HG02610 (cell line): ENCODE results near the gene SCFD2.
"Not testable (repeated sequence)": the region's sequence is repeated elsewhere in the genome, so short reads cannot be mapped to it uniquely, and the experiment has no call there.

Experiments used
- ATAC-seq: cut with Tn5 transposase; IDR thresholded peaks from one replicate; pipeline ENCODE4 v1.9.1; 2021; ENCODE audit warnings: mild to moderate bottlenecking, moderate library complexity; ENCODE audit not compliant: unreplicated experiment

The SCFD2 gene

DNA sequence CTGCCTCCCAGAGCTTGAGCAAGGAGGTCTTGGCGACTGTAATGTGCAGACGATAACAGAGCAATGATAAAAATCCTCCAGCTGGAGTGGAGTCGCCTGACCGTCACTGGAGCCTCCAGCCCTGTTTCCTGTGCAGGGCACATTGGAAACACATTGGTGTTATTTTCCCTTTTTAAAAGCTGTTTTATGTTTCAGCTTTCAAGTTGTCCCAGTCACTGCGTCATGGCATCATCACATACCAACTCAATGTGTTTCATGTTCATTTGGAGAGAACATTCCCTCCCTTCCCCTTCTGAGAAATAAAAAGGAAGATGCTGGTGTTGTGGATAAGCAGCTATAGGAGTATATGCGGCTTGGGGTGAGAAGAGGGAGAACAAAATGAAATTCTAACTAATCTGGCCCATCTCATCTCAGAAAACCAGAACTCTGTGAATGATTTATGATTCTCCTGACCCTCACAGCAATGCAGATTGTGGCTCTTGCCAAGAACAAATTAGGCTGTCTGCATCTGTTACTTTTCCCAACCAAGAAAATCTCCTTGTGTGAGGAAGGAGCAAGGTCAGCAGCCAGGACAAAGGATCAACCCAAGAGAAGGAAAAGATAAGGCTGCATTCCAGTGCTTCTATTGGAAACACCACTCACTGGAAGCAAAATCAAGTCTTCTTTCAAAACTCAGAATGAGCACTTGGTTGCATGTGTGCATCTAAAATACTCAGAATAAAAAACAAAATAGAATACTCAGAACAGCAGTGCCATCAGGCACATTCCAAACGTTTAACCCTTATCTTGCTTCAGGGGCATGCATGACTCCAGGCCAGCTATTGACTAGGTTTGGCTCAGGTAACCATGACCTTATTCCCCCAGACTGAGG is 369.4 kb downstream of the SCFD2 start:
- no peak for ATAC-seq

DNA sequence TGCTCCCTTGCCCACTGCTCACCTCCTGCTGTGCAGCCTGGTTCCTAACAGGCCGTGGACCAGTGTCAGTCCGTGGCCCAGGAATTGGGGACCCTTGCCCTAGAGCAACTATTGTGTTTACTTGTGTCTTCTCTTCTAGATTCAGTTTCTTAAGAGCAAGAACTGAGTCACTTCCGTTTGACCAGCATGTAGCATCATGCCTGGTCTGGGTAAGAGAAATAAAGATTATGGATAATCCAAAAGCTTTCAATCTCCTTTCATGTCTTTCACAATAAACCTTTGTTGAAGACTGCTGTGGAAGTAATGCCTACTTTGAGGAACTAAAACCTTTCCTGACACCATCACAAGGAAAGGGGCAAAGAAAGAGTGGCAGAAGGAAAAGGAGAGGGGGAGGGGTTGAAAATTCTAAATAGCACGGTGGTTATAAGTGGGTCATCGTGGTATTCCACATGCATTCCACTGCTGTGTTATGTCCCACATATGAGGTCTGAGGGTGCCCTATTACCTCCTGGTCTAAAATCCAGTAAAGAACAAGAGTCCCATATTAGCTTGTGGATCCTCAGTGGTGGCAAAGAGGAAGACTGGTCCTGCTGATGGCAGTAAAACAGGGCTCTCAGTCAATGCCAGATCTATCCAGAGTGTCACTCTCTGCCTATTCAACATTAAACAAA is 370.4 kb downstream of the SCFD2 start:
- ATAC-seq: no peak

- ATAC-seq: no peak
These were observed 371.3 kb downstream of the SCFD2 start for GRCh38 chr4:52994567-52994966.

DNA sequence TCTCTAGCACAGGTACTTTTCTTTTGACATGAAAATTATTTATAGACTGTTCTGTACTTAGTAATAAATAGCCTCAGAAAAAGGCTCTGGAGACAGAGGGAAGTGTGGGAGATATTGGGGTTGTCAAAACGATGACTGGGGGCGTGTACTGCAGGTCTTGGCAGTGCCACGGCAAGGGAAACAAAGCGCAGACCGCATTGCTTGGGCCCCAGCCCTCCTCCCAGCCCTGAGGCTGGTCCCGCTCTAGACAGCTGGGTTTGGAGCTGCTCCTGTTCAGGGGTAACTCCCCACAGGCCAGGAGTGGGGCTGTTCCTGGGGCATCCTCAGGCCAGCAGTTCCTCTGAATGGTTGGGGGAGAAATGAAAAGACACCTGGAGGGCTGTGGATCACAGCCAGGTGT is 372.1 kb downstream of the SCFD2 start:
- ATAC-seq: no peak

DNA sequence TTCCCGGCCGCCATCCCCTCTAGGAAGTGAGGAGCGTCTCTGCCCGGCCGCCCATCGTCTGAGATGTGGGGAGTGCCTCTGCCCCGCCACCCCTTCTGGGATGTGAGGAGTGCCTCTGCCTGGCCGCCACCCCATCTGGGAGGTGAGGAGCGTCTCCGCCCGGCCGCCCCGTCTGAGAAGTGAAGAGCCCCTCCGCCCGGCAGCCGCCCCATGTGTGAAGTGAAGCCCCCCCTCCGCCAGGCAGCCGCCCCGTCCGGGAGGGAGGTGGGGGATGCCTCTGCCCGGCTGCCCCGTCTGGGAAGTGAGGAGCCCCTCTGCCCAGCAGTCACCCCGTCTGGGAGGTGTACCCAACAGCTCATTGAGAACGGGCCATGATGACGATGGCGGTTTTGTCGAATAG is 373.3 kb downstream of the SCFD2 start:
- ATAC-seq: not testable (repeated sequence)

DNA sequence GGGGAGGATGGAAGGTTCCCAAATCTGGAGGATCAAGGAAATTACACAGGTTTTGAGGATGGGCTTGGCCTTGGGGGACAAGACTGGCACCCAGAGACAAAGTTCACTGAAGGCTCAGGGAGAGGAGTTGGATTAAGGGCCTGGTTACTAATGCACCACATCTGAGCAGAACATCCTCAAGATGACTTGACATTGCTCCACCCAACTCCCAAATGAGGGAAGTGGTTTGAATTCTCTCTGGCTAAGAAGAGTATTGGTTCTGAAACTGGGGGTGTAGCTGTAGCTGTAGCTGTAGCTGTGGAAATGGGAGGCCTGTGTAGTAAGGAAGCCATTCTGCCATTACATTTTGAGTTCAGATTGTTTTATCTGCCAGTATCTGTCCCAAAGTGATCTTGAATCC is 374.4 kb downstream of the SCFD2 start:
- ATAC-seq: no peak

GRCh38 chr4:52990706-52991105 is 375.2 kb downstream of the SCFD2 start:
- ATAC-seq: no peak

DNA sequence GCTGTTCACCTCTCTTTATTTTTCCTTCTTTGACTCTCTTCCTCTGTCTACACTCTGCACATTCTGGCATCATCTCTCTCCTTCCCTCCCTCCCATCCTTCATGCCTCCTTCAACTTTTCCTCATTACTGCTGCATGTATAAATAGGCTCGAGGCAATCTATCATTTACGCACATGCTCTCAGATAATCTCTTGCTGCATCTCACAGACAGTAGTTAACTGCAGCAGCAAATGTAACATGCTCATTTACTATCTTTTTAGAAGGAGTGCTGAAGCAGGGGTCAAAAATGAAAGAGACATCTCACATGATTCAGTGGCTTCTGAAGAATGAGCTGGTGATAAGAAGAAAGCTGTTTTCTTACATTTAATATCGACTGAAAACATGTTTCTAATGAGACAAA is 376.0 kb downstream of the SCFD2 start:
- ATAC-seq: no peak

DNA sequence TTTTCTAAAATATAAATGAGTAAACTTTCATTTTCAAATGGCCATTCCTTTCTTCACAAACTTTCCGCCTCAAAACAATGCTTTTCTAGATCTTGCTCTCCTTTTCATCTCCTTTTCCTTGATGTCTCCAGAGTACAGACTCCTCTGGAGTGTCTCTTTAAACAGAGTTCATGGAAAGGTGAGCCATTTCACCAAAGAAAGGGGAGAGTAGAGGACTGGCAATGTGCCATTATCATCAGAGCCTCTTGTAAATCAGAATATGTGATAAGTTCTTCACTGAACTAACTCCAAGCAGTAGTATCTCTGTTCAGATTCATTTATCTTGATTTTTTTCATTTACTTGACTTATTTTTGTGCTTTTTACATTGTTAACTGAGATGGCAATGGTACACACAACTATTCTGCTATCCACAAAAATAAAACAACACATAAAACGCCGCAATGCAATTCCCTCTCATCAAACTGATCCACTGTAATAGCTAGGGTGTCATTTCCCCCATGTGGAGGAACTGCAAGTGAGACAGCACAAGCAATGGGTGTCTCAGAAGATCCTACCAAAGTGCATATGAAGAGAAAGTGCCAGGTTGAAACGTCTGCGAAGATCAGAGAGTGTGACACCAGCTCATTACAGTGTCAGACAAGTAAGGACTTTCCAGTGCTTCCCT is 378.3 kb downstream of the SCFD2 start:
- ATAC-seq: no peak

- ATAC-seq: no peak
These were observed 381.4 kb downstream of the SCFD2 start for GRCh38 chr4:52984462-52984881.

DNA sequence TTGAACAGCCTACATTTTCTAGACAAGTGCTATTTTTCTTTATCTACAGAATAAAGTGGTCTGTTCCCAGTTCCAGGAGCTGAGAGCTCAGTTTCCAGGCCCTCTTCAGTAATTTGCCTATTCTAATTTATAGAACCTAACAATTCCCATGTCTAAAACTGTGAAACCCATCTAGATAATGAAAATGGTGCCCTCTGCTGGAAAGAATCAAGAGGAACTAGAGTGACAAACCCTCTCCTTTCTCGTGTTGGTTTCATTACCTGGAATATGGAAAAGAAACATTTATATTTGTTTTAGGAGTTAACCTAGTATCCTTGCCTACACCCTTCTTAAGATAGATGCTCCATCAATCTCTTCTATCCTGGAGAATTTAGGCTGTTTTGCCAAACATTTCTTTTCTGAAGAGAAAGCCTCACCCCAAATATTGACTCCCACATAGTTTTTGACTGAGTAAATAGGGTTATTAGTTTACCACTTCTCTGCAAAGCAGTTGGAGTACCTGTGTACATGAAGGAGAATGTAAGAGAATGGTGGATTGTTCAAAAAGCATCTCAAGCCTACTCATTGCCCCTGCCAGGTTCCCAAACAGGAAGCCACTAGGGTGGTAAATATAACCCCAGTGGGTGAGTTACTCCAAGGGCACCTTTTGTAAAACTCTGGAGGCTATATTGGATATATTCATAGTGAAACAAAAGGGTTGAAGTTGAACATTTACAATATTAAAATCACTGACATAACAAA is 382.1 kb downstream of the SCFD2 start:
- ATAC-seq: peak; percentile 48

- no peak for ATAC-seq
These were observed 382.9 kb downstream of the SCFD2 start for GRCh38 chr4:52982946-52983340.

GRCh38 chr4:52982255-52982945 is 383.5 kb downstream of the SCFD2 start:
- ATAC-seq: no peak

- peak; percentile 30 for ATAC-seq
These were observed 385.9 kb downstream of the SCFD2 start for GRCh38 chr4:52979821-52980590.

DNA sequence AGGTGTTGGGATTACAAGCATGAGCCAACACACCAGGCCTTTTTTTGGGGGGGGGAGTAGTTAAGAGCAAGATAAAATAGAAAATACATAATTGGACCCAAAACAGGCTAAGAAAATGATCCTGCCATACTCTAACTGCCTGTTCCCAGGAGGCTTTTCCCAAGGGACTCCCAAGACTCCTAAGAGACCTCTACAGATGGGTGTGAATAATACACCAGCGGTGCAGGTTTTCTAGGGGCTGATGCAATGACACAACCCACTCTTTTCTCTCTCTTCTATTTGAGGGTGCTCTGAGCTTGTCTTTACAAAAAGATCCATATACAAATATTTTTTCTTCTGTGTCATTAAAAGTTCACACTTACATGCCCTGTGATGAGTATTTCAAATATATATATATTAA is 386.8 kb downstream of the SCFD2 start:
- no peak for ATAC-seq

DNA sequence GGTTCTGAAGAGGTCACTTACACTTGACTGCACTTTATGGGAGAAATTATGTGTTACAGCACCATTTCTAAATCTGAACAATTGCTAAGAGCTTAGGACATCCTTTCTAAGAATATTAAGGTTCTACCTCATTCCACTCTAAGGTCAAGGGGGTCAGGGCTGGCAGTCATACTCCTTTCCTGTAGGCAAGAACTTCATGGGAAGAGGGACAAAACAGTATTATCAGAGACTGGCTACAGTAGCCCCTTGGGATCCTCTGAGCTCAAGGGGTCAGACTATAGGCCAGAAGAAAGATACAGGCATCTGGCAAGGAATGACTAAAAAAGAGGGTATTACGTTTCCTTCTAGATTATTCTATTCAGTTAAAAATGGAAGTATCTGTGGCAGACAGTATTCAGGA is 388.6 kb downstream of the SCFD2 start:
- ATAC-seq: no peak

DNA sequence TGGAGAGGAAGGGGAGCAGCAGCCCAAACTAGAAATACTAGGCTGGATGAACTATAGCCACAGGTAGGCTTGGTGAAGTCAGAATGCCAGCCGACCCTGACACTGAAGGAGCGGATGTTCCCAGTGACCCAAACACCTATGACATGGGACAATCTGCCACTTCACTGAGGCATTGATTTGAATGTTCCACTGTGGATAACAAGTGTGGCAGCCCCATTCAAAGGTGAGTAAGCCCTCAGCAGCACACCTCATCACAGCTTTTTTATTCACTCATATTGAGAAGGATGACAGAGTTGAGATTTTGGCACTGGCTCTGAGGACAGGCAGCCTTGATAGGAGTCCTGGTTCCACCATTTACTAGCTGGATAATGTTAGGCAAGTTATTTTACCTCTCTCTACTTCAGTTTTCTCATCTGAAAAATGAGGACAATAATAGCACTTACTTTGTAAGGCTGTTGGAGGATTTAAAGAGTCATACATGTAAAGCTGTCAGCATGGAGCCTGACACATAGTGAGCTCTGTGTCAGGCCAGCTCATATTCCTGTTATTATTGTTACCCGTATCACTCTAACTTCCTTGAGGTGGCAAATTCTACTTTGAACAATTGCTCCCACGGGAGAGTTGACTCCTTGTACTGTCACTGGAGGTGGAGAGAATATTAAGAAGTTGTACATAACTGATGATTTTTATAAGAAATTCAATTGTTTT is 389.2 kb downstream of the SCFD2 start:
- ATAC-seq: peak; percentile 76

GRCh38 chr4:52968691-52969090 is 397.2 kb downstream of the SCFD2 start:
- no peak for ATAC-seq

GRCh38 chr4:52968241-52968640 is 397.6 kb downstream of the SCFD2 start:
- ATAC-seq: no peak
